Cardiac septum (tissue), 1 donor: ENCODE measurements around the gene RGS7BP. TPM values are rescaled to one million over a fixed set of nuclear protein-coding genes. Genes with fewer than 3 reads are reported as not detected.

Experiments
- DNase-seq: peaks from one replicate; pipeline ENCODE4 v3.0.0-alpha.2; 2020; ENCODE audit warnings: low spot score
- intact Hi-C: fragments of 100-400 bp; cut with DNase I; formaldehyde crosslinking; loops from one replicate; pipeline ENCODE4 v1.14.0; 2022
- total RNA-seq: library from RNA; stranded (reverse); fragmentation: NEBNext Ultra II Directional; extraction: Animal tissue kit (Norgen Biotek cat#: 25700); gene quantifications from one replicate; pipeline ENCODE4 v1.2.1, GENCODE V29; 2021
- donor health status: DM: no; HTN: no; CAD: no.

Gene RGS7BP
- total RNA-seq, 1 donor from 2014 or later, result 1.7 TPM

DNA sequence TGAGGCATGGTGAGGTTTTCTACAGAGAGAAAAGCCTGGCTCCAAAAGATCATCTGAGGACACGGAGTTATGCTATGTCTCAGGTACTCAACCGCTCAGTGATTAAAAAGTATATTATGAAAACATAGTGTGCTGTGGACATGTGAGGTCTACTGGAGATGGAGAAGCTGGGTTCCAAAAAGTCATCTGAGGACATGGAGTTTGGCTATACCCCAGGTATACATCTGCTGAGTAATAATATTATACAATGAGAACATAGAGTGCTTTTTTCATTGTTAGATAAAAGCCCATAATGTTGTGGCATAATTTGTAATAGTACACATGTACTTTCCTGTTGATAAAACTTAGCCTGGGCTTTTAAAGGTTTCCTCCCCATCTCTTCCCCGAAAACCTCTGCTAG lies 113.8 kb downstream of the RGS7BP start:
- no peak for DNase-seq
- intact Hi-C loops, result no loop called here

DNA sequence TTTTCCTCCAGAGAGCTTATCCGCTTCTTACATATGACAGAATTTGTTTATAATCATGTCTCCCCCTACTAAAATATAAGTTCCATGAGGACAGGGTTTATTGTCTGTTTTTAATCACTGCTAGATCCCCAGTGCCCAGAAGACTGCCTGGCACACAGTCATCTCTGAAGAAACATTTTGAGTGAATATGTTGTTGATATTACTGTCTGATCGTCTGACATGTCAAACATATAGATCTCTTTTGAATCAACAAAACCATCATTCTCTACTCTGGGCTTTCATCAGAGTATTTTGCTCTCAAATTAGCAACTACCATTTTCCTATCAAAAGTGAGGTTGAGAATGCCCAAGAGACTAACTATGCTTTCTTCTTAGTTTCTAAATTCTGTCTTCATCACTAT lies 117.2 kb downstream of the RGS7BP start:
- intact Hi-C loops, result no loop called here

DNA sequence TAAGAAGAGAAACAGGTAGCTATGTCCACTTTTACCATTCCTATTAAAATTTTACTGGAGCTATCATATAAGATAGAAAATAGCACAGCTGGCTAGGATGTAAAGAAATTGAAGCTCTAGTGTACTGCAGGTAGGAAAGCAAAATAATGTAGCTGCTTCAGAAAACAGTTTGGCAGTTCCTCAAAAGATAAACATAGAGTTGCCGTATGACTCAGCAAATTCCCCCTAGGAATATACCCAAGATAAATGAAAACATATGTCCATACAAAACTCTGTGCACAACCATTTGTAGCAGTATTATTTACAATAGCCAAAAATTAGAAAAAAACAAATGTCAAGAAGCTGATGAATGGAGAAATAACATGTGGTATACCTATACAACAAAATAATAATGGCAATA lies 119.9 kb downstream of the RGS7BP start:
- no peak for DNase-seq

More for the DNA sequence above, 117.2 kb downstream of the RGS7BP start:
- no peak for DNase-seq

DNA sequence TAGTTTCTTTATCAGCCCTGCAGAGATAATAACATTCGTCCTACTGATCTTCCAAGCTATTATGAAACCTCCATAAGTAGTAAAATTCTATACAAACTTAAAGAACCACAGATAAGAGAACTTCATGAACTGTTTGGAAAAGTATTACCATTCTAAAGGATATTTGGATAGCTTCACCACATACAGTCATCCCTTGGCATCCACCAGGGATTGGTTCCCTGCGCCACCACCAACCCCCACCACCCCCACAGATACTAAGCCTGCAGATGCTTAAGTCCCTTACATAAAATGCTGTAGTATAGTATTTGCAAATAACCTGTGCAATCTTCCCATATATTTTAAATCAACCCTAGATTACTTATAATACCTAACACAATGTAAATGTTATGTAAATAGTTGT lies 123.1 kb downstream of the RGS7BP start:
- intact Hi-C loops, result no loop called here
- DNase-seq, result no peak

More for the DNA sequence above, 119.9 kb downstream of the RGS7BP start:
- intact Hi-C loops, result no loop called here

DNA sequence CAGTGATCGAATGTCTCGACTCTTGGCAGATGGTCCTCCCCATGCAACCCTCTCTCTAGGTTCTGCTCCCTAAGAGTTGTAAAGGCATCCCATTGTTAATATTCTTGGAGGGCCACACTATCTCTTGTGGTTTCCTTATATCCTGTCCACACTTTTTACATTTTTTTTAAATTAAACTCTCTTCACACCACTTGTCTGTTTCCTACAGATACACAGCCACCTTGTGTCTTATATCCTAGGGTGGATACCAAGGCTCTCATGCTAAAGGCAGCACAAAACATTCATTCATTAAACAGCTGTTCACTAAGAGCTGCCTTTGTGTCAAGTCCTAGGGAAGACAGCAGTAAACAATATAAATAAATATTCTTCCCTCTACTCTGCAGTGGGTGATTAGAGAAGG lies 124.0 kb downstream of the RGS7BP start:
- intact Hi-C loops, result loop anchor here (5.0 kb wide), 1 partner anchor 852 kb away; the partner anchor contains the start of gene ADAMTS6
- no peak for DNase-seq

DNA sequence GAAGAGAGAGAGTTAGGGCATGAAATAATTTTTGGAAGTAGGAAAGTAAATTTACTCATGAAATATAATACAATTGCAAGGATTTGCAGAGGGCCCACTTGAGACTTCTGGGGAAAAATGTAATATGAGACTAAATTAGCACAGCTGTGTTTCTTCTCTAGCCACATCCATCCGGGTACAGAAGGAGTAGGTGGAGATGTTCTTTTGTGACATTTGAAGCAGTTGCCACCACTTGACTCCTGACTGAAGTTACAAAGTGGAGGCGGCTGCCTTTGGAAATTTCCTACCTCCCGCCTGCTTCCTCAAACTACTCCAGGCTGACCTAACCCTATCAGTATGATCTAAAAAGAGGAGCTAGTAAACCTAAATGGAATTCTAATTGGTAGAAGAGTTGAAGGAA lies 126.4 kb downstream of the RGS7BP start:
- intact Hi-C loops, result loop anchor here (5.0 kb wide), 1 partner anchor 850 kb away; the partner anchor contains the start of gene ADAMTS6
- no peak for DNase-seq

DNA sequence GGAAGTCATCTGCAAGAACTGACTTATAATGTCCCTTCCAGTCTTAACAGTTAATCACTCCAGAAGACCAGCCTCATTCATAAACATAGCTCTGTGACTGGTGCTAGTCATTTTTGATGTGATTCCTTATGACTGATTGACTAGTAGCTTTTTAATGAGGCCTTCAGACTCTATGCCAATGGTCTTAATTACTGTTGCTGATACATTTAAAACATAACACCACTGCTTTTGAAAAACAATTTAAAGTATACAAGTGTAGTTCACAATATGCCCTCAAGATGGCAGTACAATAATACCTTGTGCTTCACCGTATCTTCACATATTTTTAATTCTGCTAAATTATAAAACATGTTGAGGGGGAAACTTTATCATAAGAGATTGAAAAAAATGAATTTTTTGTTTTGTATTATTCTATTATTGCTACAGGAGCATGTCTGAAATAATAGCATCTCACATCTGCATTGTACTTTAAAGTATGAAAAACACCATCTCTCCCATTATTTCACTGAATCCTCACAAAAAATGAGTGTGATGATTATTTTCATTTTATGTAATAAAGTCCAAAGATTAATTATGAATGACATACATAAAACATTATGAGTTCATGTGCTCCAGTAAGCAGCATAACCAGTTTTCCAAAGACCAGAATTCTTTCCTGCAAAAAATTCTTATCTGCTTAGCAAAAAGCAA lies 129.3 kb downstream of the RGS7BP start:
- no peak for DNase-seq
- intact Hi-C loops, result loop anchor here (2.0 to 5.0 kb wide), 2 partner anchors 150 to 847 kb away; partner anchors contain the start of gene ADAMTS6

DNA sequence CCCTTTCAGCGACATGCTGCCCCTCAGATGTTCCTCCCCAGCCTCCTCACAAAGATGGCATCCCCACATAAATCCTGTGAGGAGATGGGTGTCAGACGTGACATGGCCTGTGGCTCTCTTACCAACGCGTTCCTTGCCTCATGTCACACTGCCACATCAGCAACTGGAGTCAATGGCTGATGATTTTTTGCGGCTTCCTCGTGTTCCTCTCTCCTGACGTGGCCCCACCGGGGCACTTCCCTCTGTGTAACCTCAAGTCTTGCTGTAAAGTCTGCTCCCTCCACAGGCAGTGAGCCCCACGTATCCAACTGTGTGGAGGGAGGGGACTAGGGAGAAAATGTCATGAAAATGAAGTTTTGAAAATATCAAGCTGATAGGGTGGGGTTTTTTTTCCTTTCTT lies 131.3 kb downstream of the RGS7BP start:
- no peak for DNase-seq
- intact Hi-C loops, result no loop called here

DNA sequence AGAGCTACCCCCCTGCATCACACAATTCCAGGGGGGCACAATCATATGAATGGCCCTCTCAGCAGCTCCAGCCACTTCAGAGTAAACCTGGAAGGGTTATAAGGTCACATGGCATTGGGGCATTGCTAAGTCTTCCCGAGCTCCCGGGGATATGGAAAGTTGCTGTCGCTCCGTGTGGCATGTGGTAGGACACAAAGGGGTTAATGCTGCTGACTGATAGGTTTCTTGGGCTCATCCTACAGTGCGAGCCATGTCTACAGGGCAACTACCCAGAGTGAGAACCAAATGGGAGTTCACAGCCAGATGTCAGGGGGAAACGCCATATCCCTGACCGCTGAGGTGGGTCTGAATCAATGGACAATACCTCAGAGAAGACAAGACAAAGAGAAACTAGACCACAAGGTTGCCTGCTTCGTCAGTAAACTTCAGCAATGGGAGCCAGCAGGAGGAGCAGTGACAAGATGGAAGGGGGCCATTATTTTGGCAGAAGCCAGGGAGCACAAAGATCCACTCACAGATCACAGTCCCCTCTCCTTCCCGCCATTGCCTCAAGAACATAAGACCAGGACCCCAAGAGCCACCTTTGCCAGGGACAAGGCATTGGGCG lies 132.1 kb downstream of the RGS7BP start:
- intact Hi-C loops, result no loop called here
- DNase-seq, result no peak

DNA sequence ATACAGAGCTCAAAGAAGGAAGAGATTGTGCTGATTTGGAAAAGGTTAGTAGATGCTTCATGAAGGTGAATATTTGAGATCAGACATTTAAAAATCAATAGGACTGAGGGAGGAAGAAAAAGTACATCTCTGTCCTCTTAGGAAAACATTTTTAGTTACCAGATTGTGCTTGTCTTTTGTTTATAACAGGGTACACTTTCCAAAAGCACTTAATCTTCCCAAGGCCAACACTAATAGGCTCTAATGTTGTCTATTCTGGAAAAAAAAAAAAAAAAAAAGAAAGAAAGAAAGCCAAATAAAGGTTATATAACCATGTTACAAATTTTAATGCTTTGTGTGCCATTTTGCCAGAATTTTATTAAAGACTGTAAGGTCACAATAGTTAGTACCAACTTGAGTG lies 139.0 kb downstream of the RGS7BP start:
- DNase-seq, result no peak
- intact Hi-C loops, result no loop called here

DNA sequence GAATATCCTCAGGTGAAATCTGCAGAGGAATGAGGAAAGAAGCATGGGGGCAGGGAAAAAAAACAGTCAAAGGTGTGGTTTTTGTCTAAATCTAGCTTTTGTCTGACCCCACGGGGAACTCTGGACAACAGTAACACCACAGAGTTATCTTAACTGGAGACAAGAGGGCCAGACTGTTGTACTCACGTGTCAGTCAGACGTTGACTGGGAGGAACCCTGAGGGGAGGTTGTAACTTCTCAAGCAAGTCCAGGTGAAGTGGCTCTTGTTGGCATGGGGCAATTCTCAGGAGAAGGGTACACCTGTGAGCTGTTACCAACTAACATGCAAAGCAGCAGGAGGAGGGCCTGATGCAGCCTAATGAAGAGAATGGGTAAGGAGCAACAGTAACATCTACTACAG lies 140.4 kb downstream of the RGS7BP start:
- intact Hi-C loops, result no loop called here
- DNase-seq, result no peak

DNA sequence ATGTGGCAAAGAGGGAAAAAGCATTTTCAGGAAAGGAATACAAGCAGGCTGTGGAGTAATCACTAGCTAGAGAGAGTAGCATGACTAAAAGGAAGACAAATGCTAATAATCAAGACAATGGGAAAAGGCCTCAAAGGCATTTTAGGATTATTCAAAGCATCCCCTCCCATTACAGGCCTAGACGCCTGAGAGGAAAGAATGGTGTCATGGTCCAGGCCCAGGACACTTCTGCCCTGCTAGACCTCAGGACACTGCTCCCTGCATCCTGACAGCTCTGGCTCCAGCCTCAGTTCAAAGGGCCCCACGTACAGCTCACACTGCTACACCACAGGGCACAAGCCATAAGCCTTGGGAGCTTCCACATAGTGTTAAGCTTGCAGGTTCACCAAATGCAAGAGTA lies 143.7 kb downstream of the RGS7BP start:
- intact Hi-C loops, result no loop called here
- DNase-seq, result no peak

DNA sequence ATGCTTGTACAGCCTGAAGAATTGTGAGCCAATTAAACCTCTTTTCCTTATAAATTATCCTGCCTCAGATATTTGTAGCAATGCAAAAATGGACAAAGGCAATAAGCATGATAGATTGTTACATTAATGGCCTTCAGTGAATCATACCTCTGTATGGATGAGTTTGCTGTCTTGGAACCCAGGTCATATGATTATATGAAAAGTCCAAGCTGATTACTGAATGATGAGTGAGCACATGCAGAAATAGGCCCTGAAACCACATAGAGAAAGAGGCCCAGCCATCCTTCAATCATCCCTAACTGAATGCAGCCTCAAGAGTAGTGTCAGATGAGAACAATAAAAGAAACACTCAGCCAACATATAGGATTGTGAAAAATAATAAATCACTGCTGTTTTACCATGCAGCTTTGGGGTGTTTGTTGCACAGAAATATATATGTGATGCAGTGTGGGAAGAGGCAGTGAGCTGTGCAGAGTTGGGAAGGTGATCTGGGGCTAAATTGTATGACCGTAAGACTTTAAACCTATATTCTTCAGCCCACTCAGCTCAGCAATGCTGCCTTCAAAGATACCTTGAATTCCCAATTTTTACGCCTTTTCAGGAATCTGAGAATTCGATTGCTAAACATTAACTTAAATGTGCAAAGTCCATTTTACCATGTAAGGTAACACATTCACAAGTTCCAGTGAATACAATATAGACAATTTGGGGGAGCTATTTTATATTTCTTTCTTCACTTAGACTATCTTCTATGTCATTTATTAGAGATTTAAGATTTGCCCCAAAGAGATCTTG lies 148.1 kb downstream of the RGS7BP start:
- DNase-seq, result no peak
- intact Hi-C loops, result no loop called here

DNA sequence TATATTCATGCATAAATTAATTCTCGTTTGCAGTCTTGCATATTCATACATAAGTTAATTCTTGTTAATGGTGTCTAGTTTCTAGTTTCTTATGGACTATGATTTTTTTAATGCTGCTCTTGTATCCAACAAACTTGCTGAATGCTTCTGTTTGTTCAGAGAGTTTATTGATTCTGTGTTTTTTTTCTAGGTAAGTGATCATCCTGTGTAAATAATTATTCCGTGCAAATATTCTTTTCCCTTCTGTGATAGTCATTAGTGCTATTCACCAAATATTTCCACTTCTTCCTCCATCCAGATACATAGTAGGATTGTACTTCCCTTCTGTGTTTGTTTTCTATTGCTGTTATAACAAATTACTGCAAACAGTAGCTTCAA lies 148.7 kb downstream of the RGS7BP start:
- intact Hi-C loops, result no loop called here
- no peak for DNase-seq

DNA sequence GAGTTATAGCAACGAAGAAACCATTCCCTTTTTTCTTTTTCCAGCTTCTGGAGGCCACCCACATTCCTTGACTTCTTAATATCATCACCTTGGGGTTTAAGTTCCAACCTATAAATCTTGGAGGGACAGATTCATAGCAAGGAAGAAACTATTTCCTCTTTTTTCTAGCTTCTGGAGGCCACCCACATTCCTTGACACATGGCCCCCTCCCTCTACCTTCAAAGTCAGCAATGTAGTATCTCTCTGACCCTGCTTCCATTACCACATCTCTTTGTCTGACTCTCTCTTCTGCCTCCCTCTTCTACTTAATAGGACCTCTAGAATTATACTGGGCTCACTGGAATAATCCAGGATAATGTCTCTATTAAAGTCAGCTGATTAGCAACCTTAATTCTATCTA lies 149.8 kb downstream of the RGS7BP start:
- intact Hi-C loops, result no loop called here
- no peak for DNase-seq

DNA sequence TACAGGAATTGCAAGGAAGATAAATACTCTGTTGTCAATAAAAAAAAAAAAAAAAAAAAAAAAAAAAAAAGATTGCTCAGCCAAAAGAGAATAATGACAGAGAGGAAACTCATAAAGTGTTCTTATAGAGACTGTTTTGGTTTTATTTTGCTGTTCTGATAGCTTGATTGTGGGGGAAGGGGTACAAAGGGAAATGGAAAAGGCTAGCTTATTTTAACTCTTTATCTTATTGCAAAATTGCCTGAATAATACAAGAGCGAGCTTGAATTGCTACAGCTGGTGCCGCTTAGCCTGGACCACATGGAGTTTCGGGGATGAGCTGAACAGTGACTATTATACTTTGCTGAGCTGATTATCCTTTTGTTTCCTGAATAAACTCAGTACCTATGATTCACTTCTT lies 153.5 kb downstream of the RGS7BP start:
- intact Hi-C loops, result no loop called here
- no peak for DNase-seq

Other genes starting within 250 kb of the RGS7BP start
- gene SHISAL2B, start 184.5 kb downstream of the RGS7BP start, total RNA-seq, result not detected